Endothelial cell of umbilical vein (primary cell): ENCODE measurements around the gene PLCD3. TPM values are rescaled to one million over a fixed set of nuclear protein-coding genes. Genes with fewer than 3 reads are reported as not detected.
A peak's percentile ranks its signal among the peaks of the same experiment; 100 is the strongest.

Source experiments
- BruUV-seq: library from RNA; stranded (reverse); fragments of 400-500 nt; replicated peaks from 2 replicates; lab custom pipeline; 2021; lab: Mats Ljungman, UMichigan
- CTCF ChIA-PET: fragments of 300-600, 350-600 bp; sonication (Branson Sonifier 250); formaldehyde crosslinking; loops from one replicate; lab custom pipeline; 2021; ENCODE audit warnings: antibody characterized with exemption, inconsistent platforms; lab: Charles Lee
- POLR2A ChIA-PET: fragments of 300-600, 350-600 bp; sonication (Branson Sonifier 250); formaldehyde crosslinking; loops from one replicate; lab custom pipeline; 2021; ENCODE audit warnings: antibody characterized with exemption, inconsistent platforms; lab: Charles Lee
- DNase-seq: peaks from one replicate; pipeline ENCODE4 v3.0.0-alpha.2; 2011; ENCODE audit warnings: low read depth, low spot score
- FAIRE-seq: peaks from 2 replicates; lab custom pipeline; 2011; peaks lifted over from hg19 to GRCh38; lab: Jason Lieb, UNC
- H2AFZ ChIP-seq: 2 replicates; pipeline ENCODE4 v1.6.0; 2012; ENCODE audit warnings: low read depth, low read length, control low read depth, inconsistent platforms
- H3K27ac ChIP-seq: 2 replicates; pipeline ENCODE4 v1.5.1; 2011; ENCODE audit warnings: low read depth, mild to moderate bottlenecking, control low read depth, low read length, moderate library complexity; ENCODE audit not compliant: insufficient read depth
- H3K27me3 ChIP-seq, 2 experiments: 2 replicates each; pipeline versions ENCODE4 v1.6.0 to v1.6.1; 2011; ENCODE audit warnings: low read length in 2 of 2, mixed read lengths in 1 of 2; ENCODE audit not compliant: control insufficient read depth in 2 of 2, insufficient read depth in 2 of 2
- H3K36me3 ChIP-seq, 2 experiments: 2 replicates in 1 of 2; 3 replicates in 1 of 2; pipeline ENCODE4 v1.5.1; 2011; ENCODE audit warnings: low read length in 2 of 2, mild to moderate bottlenecking in 1 of 2, moderate library complexity in 1 of 2; ENCODE audit not compliant: control insufficient read depth in 2 of 2, insufficient read depth in 2 of 2; ENCODE audit errors: extremely low read depth in 1 of 2
- H3K4me1 ChIP-seq: 3 replicates; pipeline ENCODE4 v1.5.1; 2011; ENCODE audit warnings: mild to moderate bottlenecking, low read length; ENCODE audit not compliant: control insufficient read depth, insufficient read depth; ENCODE audit errors: extremely low read depth
- H3K4me2 ChIP-seq: 2 replicates; pipeline ENCODE4 v1.6.1; 2011; ENCODE audit warnings: low read length, control low read depth, mixed read lengths; ENCODE audit not compliant: insufficient read depth
- H3K4me3 ChIP-seq, 3 experiments: fragments of 200-600 bp in 1 of 3; sonication (generic), shearing (Covaris generic) in 1 of 3; replicated peaks in 1 of 3; 2 replicates each; pipeline ENCODE4 v1.5.1; 2011 to 2016; ENCODE audit warnings: control low read depth in 3 of 3, low read length in 3 of 3, mild to moderate bottlenecking in 2 of 3, inconsistent platforms in 1 of 3, low read depth in 1 of 3, moderate library complexity in 1 of 3; ENCODE audit not compliant: insufficient read depth in 1 of 3
- H3K79me2 ChIP-seq: 2 replicates; pipeline ENCODE4 v1.6.0; 2012; ENCODE audit warnings: low read length, inconsistent platforms; ENCODE audit not compliant: control insufficient read depth, insufficient read depth
- H3K9ac ChIP-seq: replicated peaks from 2 replicates; pipeline ENCODE3; 2011; ENCODE audit warnings: low read length, control low read depth; ENCODE audit not compliant: insufficient read depth; ENCODE audit errors: extremely low read depth
- H3K9me1 ChIP-seq: replicated peaks from 3 replicates; pipeline ENCODE4 v1.6.0; 2011; ENCODE audit warnings: mild to moderate bottlenecking, low read length; ENCODE audit not compliant: control insufficient read depth, insufficient read depth; ENCODE audit errors: extremely low read depth
- H3K9me3 ChIP-seq: replicated peaks from 2 replicates; pipeline ENCODE4 v1.5.1; 2012; ENCODE audit warnings: low read length, inconsistent platforms; ENCODE audit not compliant: control insufficient read depth, insufficient read depth
- H4K20me1 ChIP-seq: replicated peaks from 2 replicates; pipeline ENCODE3; 2011; ENCODE audit warnings: mild to moderate bottlenecking, low read length; ENCODE audit not compliant: control insufficient read depth, insufficient read depth; ENCODE audit errors: extremely low read depth
- EZH2 ChIP-seq: IDR thresholded peaks from 2 replicates; pipeline ENCODE4 v1.6.1; 2012; ENCODE audit warnings: borderline replicate concordance, low read depth, mild to moderate bottlenecking, moderate library complexity, low read length, inconsistent platforms; ENCODE audit not compliant: severe bottlenecking
- FOS ChIP-seq: IDR thresholded peaks from 2 replicates; pipeline ENCODE4 v1.6.1; 2011; ENCODE audit warnings: mild to moderate bottlenecking, low read length, moderate library complexity, borderline replicate concordance; ENCODE audit not compliant: insufficient read depth
- GATA2 ChIP-seq: IDR thresholded peaks from 2 replicates; pipeline ENCODE4 v1.7.0; 2011; ENCODE audit warnings: low read depth, mild to moderate bottlenecking, moderate library complexity, mixed read lengths, low read length; ENCODE audit not compliant: insufficient read length, insufficient read depth
- JUN ChIP-seq: IDR thresholded peaks from 2 replicates; pipeline ENCODE4 v1.6.1; 2011; ENCODE audit warnings: borderline replicate concordance, low read depth; ENCODE audit not compliant: insufficient read length, insufficient read depth
- MYC ChIP-seq: IDR thresholded peaks from one replicate; pipeline ENCODE4 v1.6.1; 2011; ENCODE audit warnings: mild to moderate bottlenecking, low read depth, low read length
- POLR2A ChIP-seq: IDR thresholded peaks from 2 replicates; pipeline ENCODE4 v1.6.1; 2012; ENCODE audit warnings: low read depth, mild to moderate bottlenecking, control low read depth, low read length
- POLR2AphosphoS5 ChIP-seq: IDR thresholded peaks from 2 replicates; pipeline ENCODE4 v1.6.1; 2012; ENCODE audit warnings: low read depth, mild to moderate bottlenecking, control low read depth, low read length, moderate library complexity; ENCODE audit not compliant: insufficient read depth
- dilution Hi-C: fragments of 300-500 bp; cut with MboI; formaldehyde crosslinking; loops from one replicate; pipeline ENCODE4 v1.15.0; 2019; ENCODE audit warnings: low sequenced_read_pairs; ENCODE audit not compliant: extremely low pct_ligation_motif_present
- intact Hi-C: fragments of 100-400 bp; cut with micrococcal nuclease; formaldehyde crosslinking; loops from one replicate; pipeline ENCODE4 v1.10.0; 2022
- microRNA-seq: library from miRNA; unstranded; fragments of <30 nt; microRNA quantifications from one replicate; pipeline ENCODE4 v1.2.0, GENCODE V29; 2021; ENCODE audit warnings: borderline number of aligned reads, borderline replicate concordance
- polyA plus RNA-seq, 4 experiments: library from polyadenylated mRNA; depleted of rRNA in 3 of 4; stranded (reverse) in 3 of 4; unstranded in 1 of 4; fragments of >200 nt; gene quantifications; 2 replicates each; pipeline versions ENCODE4 v1.2.1 to v1.2.3, GENCODE V29; 2011 to 2012; ENCODE audit warnings: missing spikeins in 1 of 4
- small RNA-seq: library from RNA; depleted of rRNA; stranded (forward); fragments of <200 nt; gene quantifications from one replicate; pipeline ENCODE3, GENCODE V24; 2012; ENCODE audit warnings: low replicate concordance, low read depth; ENCODE audit not compliant: insufficient read depth, insufficient read length
- total RNA-seq: library from RNA; stranded (reverse); gene quantifications from 2 replicates; pipeline ENCODE4 v1.2.3, GENCODE V29; 2021
- TF ChIP-seq, protein P1 (sequence below), 2 donors: IDR thresholded peaks; 1 replicate in 1 of 2; 2 replicates in 1 of 2; pipeline ENCODE4 v1.5.1; 2011; ENCODE audit warnings: low read length in 2 of 2, mild to moderate bottlenecking in 2 of 2, moderate library complexity in 2 of 2, control low read depth in 1 of 2, inconsistent platforms in 1 of 2, low read depth in 1 of 2; ENCODE audit not compliant: insufficient read depth in 1 of 2; ENCODE audit errors: extremely low read depth in 1 of 2
- TF ChIP-seq, protein P2 (sequence below): IDR thresholded peaks from 2 replicates; pipeline ENCODE4 v1.6.1; 2011; ENCODE audit not compliant: insufficient read depth, insufficient read length

PLCD3 gene
- total and polyA plus RNA-seq, 2 donors (not counting 3 experiments of a cell fraction or from before 2014, with no cell fraction given), result 30.4 to 43.1 TPM

DNA sequence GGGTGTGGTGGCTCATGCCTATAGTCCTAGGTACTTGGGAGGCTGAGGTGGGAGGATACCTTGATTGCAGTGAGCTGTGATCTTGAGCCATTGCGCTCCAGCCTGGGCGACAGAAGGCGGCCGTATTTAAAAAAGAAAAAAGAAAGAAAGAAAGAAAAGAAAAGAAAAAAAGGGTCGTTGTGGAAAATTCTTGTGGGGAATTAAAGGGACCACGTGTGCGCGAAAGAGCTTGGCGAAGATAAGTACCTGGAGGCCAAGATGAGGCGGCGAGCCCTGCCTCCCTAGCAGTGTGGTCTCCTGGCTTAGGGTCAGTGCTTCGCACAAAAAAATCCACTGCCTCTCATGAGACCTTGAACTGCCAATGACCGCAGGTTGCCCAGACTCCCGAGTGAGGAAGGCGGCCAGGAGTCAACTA is 71.9 kb downstream of the PLCD3 start:
- Histone ChIP-seq H3K4me3 (peak overlapping the region; percentile 57 to 87 (median 76)), H3K27ac (peak overlapping the region; percentile 51), H4K20me1 (no peaks in the 10 kb centered on the region), H3K4me1 (peaks cover 21% of the 10 kb centered on the region), H3K27me3 (no peaks in the 10 kb centered on the region), H3K9ac (peak overlapping the region; percentile 78), H3K36me3 (no peaks in the 10 kb centered on the region), H3K9me3 (no peaks in the 10 kb centered on the region), H2AFZ (peak overlapping the region; percentile 78), H3K4me2 (peak overlapping the region; percentile 77), H3K79me2 (peaks cover 46% of the 10 kb centered on the region), H3K9me1 (no peaks in the 10 kb centered on the region)
- intact Hi-C loops (loop anchor here (2.0 kb wide), 1 partner anchor 72 kb away; the partner anchor contains the start of gene PLCD3), dilution Hi-C loops (no loop called here)
- TF ChIP-seq, protein P1, sequence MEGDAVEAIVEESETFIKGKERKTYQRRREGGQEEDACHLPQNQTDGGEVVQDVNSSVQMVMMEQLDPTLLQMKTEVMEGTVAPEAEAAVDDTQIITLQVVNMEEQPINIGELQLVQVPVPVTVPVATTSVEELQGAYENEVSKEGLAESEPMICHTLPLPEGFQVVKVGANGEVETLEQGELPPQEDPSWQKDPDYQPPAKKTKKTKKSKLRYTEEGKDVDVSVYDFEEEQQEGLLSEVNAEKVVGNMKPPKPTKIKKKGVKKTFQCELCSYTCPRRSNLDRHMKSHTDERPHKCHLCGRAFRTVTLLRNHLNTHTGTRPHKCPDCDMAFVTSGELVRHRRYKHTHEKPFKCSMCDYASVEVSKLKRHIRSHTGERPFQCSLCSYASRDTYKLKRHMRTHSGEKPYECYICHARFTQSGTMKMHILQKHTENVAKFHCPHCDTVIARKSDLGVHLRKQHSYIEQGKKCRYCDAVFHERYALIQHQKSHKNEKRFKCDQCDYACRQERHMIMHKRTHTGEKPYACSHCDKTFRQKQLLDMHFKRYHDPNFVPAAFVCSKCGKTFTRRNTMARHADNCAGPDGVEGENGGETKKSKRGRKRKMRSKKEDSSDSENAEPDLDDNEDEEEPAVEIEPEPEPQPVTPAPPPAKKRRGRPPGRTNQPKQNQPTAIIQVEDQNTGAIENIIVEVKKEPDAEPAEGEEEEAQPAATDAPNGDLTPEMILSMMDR (IDR thresholded peaks at IDR 0.05; ENCODE audit: extremely low read depth in 1 of 2, insufficient read depth in 1 of 2, low read depth in 1 of 2, low read length in 2 of 2), result no peak
- TF ChIP-seq GATA2 (no peak), EZH2 (no peak), POLR2A (no peak), JUN (no peak), FOS (no peak), MYC (no peak), POLR2AphosphoS5 (no peak)
- TF ChIP-seq, protein P2, sequence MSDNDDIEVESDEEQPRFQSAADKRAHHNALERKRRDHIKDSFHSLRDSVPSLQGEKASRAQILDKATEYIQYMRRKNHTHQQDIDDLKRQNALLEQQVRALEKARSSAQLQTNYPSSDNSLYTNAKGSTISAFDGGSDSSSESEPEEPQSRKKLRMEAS, result no peak
- ChIA-PET POLR2A (interaction anchor here (1.0 to 1.7 kb wide), 5 partner anchors 8 to 89 kb away, joined by 3 to 5 read pairs (median 4); no protein-coding TSS in a partner anchor), CTCF (interaction anchor here (1.2 to 2.1 kb wide), 4 partner anchors 9 to 140 kb away, joined by 3 to 7 read pairs (median 4); partner anchors contain the start of genes DCAKD and HEXIM1)
- no peak for FAIRE-seq
- no peak for DNase-seq
- BruUV-seq, result TSS peak; percentile 79

Small RNA genes within 50 kb of the gene (microRNA-seq; reads per million reads assigned to microRNA genes)
- not detected for gene MIR6784

Small RNA genes within 50 kb of the gene (small RNA-seq; reads per million reads assigned to genes)
- gene MIR6784 (not detected), gene RF00019 (not detected)

Other genes starting within 250 kb of the PLCD3 start
- gene EFTUD2, start 233.1 kb downstream of the PLCD3 start, total RNA-seq, result 170 and 171 TPM in 2 replicates
- 118 and 125 TPM in 2 replicates for gene EFTUD2, start 233.1 kb downstream of the PLCD3 start, polyA plus RNA-seq
- gene GFAP, start 217.0 kb downstream of the PLCD3 start, total RNA-seq, result 0.42 TPM in 1 of 2 replicates, not detected in the other
- gene GFAP, start 217.0 kb downstream of the PLCD3 start, polyA plus RNA-seq, result 0.07 and 0.16 TPM in 2 replicates
- 48.4 and 50.3 TPM in 2 replicates for gene KIF18B, start 184.7 kb downstream of the PLCD3 start, total RNA-seq
- gene KIF18B, start 184.7 kb downstream of the PLCD3 start, polyA plus RNA-seq, result 24.5 and 25.2 TPM in 2 replicates
- gene C1QL1, start 164.2 kb downstream of the PLCD3 start, total RNA-seq, result 0.35 TPM in 2 replicates
- 0.72 and 0.75 TPM in 2 replicates for gene C1QL1, start 164.2 kb downstream of the PLCD3 start, polyA plus RNA-seq
- 29.0 and 30.8 TPM in 2 replicates for gene DCAKD, start 80.9 kb downstream of the PLCD3 start, total RNA-seq
- gene DCAKD, start 80.9 kb downstream of the PLCD3 start, polyA plus RNA-seq, result 36.5 and 39.1 TPM in 2 replicates
- gene NMT1, start 71.2 kb downstream of the PLCD3 start, total RNA-seq, result 126 and 135 TPM in 2 replicates
- 25.7 and 37.6 TPM in 2 replicates for gene NMT1, start 71.2 kb downstream of the PLCD3 start, polyA plus RNA-seq
- gene ACBD4, start 3.2 kb upstream of the PLCD3 start, total RNA-seq, result 6.7 and 7.5 TPM in 2 replicates
- gene ACBD4, start 3.2 kb upstream of the PLCD3 start, polyA plus RNA-seq, result 4.5 and 4.7 TPM in 2 replicates
- 20.0 and 20.6 TPM in 2 replicates for gene HEXIM1, start 16.0 kb upstream of the PLCD3 start, total RNA-seq
- gene HEXIM1, start 16.0 kb upstream of the PLCD3 start, polyA plus RNA-seq, result 5.0 and 7.0 TPM in 2 replicates
- 3.8 and 4.3 TPM in 2 replicates for gene HEXIM2, start 29.4 kb upstream of the PLCD3 start, total RNA-seq
- gene HEXIM2, start 29.4 kb upstream of the PLCD3 start, polyA plus RNA-seq, result 2.9 and 3.7 TPM in 2 replicates
- 1.6 and 1.7 TPM in 2 replicates for gene FMNL1, start 89.4 kb upstream of the PLCD3 start, total RNA-seq
- 0.30 and 0.95 TPM in 2 replicates for gene FMNL1, start 89.4 kb upstream of the PLCD3 start, polyA plus RNA-seq
- not detected in 2 replicates for gene SPATA32, start 129.6 kb upstream of the PLCD3 start, total RNA-seq
- not detected in 2 replicates for gene SPATA32, start 129.6 kb upstream of the PLCD3 start, polyA plus RNA-seq
- 7.9 and 9.8 TPM in 2 replicates for gene MAP3K14, start 184.5 kb upstream of the PLCD3 start, total RNA-seq
- gene MAP3K14, start 184.5 kb upstream of the PLCD3 start, polyA plus RNA-seq, result 5.4 and 6.4 TPM in 2 replicates